ENCODE measurements around the gene LRP3. TPM values are rescaled to one million over a fixed set of nuclear protein-coding genes. Genes with fewer than 3 reads are reported as not detected.

LRP3 gene
- total RNA-seq, 4 donors from 2014 or later: 31.0 to 66.7 (median 38.5) TPM

- no peaks in the 10 kb centered on the region for H3K27me3 ChIP-seq
- TF ChIP-seq POLR2A (IDR thresholded peaks at IDR 0.05) (no peak), EP300 (IDR thresholded peaks at IDR 0.05) (no peak), CTCF (IDR thresholded peaks at IDR 0.05) (no peak)
- H3K4me3 ChIP-seq: no peak overlapping the region
- H3K9me3 ChIP-seq: no peaks in the 10 kb centered on the region
- 78 to 92% methylated on average over 3 to 5 of the region's 6 CpGs for WGBS, 2 donors (ENCODE audit: low coverage in 1 of 2)
- H3K36me3 ChIP-seq: no peaks in the 10 kb centered on the region
- H3K4me1 ChIP-seq: peaks cover 0 to 21% (median 10%) of the 10 kb centered on the region in 3 donors
- no peak for ATAC-seq
- no peak overlapping the region for H3K27ac ChIP-seq
Observed at GRCh38 chr19:33171916-33172359, 22.2 kb upstream of the LRP3 start.

- H3K4me1 ChIP-seq: peaks cover 0 to 35% (median 19%) of the 10 kb centered on the region in 3 donors
- H3K36me3 ChIP-seq: no peaks in the 10 kb centered on the region
- H3K4me3 ChIP-seq: no peak overlapping the region
- TF ChIP-seq EP300 (IDR thresholded peaks at IDR 0.05): no peak
- no peak for TF ChIP-seq POLR2A (IDR thresholded peaks at IDR 0.05)
- TF ChIP-seq POLR2AphosphoS5 (IDR thresholded peaks at IDR 0.05): no peak
- no peak for TF ChIP-seq CTCF (IDR thresholded peaks at IDR 0.05)
- ATAC-seq: no peak
- WGBS, 2 donors (ENCODE audit: low coverage in 1 of 2): 90% methylated on average over 2 of the region's 5 CpGs; no CpG with 5 or more reads in 1 of the 2 donors
- H3K9me3 ChIP-seq: no peaks in the 10 kb centered on the region
- no peaks in the 10 kb centered on the region for H3K27me3 ChIP-seq
- no peak overlapping the region for H3K27ac ChIP-seq
Observed at GRCh38 chr19:33174186-33174585, 19.9 kb upstream of the LRP3 start.

- Histone ChIP-seq H3K4me3 (no peak overlapping the region), H3K36me3 (no peaks in the 10 kb centered on the region), H3K9me3 (no peaks in the 10 kb centered on the region), H3K27me3 (no peaks in the 10 kb centered on the region), H3K4me1 (peaks cover 0 to 35% (median 19%) of the 10 kb centered on the region in 3 donors), H3K27ac (peak overlapping the region in 3 of 4 donors; percentile 90 to 92 (median 90))
- WGBS, 2 donors (ENCODE audit: low coverage in 1 of 2): 94% methylated on average over 2 to 9 of the region's 10 CpGs
- TF ChIP-seq POLR2A (IDR thresholded peaks at IDR 0.05) (no peak), EP300 (IDR thresholded peaks at IDR 0.05) (no peak), CTCF (IDR thresholded peaks at IDR 0.05) (no peak), POLR2AphosphoS5 (IDR thresholded peaks at IDR 0.05) (no peak)
- no peak for ATAC-seq
Observed at GRCh38 chr19:33175156-33175782, 18.9 kb upstream of the LRP3 start.

- TF ChIP-seq POLR2AphosphoS5 (IDR thresholded peaks at IDR 0.05) (no peak), CTCF (IDR thresholded peaks at IDR 0.05) (no peak), POLR2A (IDR thresholded peaks at IDR 0.05) (no peak), EP300 (IDR thresholded peaks at IDR 0.05) (no peak)
- Histone ChIP-seq H3K4me1 (peaks cover 0 to 35% (median 19%) of the 10 kb centered on the region in 3 donors), H3K27ac (peak overlapping the region; percentile 67 to 92 (median 90)), H3K27me3 (no peaks in the 10 kb centered on the region), H3K4me3 (peak overlapping the region; percentile 61 to 69), H3K36me3 (no peaks in the 10 kb centered on the region), H3K9me3 (no peaks in the 10 kb centered on the region)
- ATAC-seq: peak; percentile 1
- WGBS, 2 donors (ENCODE audit: low coverage in 1 of 2): 15 to 43% methylated on average over 7 to 10 of the region's 25 CpGs
Observed at GRCh38 chr19:33175886-33176669, 18.1 kb upstream of the LRP3 start.
